Mucosa of stomach (tissue), 1 donor: ENCODE data around the gene CTTNBP2.
"Not testable (repeated sequence)": the region's sequence is repeated elsewhere in the genome, so short reads cannot be mapped to it uniquely, and the experiment has no call there.

Experiments used
- H3K27me3 ChIP-seq: one replicate; pipeline ENCODE4 v1.7.0; 2013; ENCODE audit warnings: mild to moderate bottlenecking, low read length; ENCODE audit not compliant: control insufficient read depth, insufficient read depth
- H3K36me3 ChIP-seq: one replicate; pipeline ENCODE4 v1.7.0; 2013; ENCODE audit warnings: low read length; ENCODE audit not compliant: control insufficient read depth, insufficient read depth
- H3K4me1 ChIP-seq: one replicate; pipeline ENCODE4 v1.7.0; 2013; ENCODE audit warnings: mild to moderate bottlenecking, low read length; ENCODE audit not compliant: control insufficient read depth, insufficient read depth
- H3K4me3 ChIP-seq: one replicate; pipeline ENCODE4 v1.7.0; 2013; ENCODE audit warnings: low read length
- H3K9ac ChIP-seq: one replicate; pipeline ENCODE4 v1.7.0; 2013; ENCODE audit warnings: mild to moderate bottlenecking, low read length, moderate library complexity
- H3K9me3 ChIP-seq: one replicate; pipeline ENCODE4 v1.7.0; 2013; ENCODE audit warnings: mild to moderate bottlenecking, low read length, moderate library complexity; ENCODE audit not compliant: control insufficient read depth
- donor health status: Pancreatic carcinoma.

The CTTNBP2 gene

DNA sequence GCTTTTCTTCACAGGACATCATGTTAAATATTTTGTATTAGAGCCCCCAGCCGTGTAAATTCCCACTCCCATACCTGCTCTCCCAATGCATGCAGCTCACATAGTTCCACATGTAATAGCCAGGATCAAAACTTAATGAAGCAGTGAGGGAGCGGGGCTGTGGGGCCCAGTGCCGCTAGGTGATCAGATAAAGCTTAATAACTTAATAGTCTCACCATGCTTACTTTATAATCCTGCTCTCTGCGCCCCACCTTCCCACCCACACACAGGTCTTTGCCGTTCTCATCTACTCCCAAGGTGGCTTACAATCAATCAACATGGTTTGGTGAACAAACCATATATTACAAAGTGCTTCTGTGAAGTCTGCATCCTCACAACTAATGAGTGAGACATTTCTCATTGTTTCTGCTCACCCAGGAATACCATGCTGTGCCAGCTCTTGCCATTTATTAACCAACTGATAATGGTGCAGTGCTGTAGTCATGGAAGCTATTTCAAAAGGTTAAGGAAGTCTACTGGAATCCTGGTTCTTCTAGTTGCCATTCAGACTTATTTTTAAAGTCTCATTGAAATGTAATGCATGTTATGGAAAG is 156.4 kb downstream of the CTTNBP2 start:
- Histone ChIP-seq H3K27me3 (no peaks in the 10 kb centered on the region), H3K36me3 (no peaks in the 10 kb centered on the region), H3K9ac (no peak overlapping the region), H3K9me3 (no peaks in the 10 kb centered on the region), H3K4me1 (peaks cover 19% of the 10 kb centered on the region), H3K4me3 (no peak overlapping the region)

GRCh38 chr7:117715784-117716445 is 157.3 kb downstream of the CTTNBP2 start:
- H3K9me3 ChIP-seq, result no peaks in the 10 kb centered on the region
- H3K27me3 ChIP-seq, result no peaks in the 10 kb centered on the region
- H3K36me3 ChIP-seq, result no peaks in the 10 kb centered on the region
- H3K9ac ChIP-seq, result no peak overlapping the region
- peaks cover 19% of the 10 kb centered on the region for H3K4me1 ChIP-seq
- H3K4me3 ChIP-seq, result no peak overlapping the region

- H3K4me3 ChIP-seq, result no peak overlapping the region
- H3K9me3 ChIP-seq, result no peaks in the 10 kb centered on the region
- H3K36me3 ChIP-seq, result no peaks in the 10 kb centered on the region
- no peak overlapping the region for H3K9ac ChIP-seq
- H3K4me1 ChIP-seq, result peaks cover 6% of the 10 kb centered on the region
- H3K27me3 ChIP-seq, result no peaks in the 10 kb centered on the region
These were observed 161.7 kb downstream of the CTTNBP2 start for GRCh38 chr7:117711556-117711955.

DNA sequence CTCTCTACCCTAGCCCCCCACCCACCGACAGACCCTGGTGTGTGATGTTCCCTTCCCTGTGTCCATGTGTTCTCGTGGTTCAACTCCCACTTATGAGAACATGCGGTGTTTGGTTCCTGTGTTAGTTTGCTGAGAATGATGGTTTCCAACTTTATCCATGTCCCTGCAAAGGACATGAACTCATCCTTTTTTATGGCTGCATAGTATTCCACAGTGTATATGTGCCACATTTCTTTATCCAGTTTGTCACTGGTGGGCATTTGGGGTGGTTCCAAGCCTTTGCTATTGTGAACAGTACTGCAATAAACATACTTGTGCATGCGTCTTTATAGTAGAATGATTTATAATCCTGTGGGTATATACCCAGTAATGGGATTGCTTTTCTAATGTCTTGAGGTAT is 165.1 kb downstream of the CTTNBP2 start:
- H3K9ac ChIP-seq, H3K36me3 ChIP-seq, H3K27me3 ChIP-seq, H3K4me1 ChIP-seq, H3K9me3 ChIP-seq, H3K4me3 ChIP-seq: not testable (repeated sequence)

DNA sequence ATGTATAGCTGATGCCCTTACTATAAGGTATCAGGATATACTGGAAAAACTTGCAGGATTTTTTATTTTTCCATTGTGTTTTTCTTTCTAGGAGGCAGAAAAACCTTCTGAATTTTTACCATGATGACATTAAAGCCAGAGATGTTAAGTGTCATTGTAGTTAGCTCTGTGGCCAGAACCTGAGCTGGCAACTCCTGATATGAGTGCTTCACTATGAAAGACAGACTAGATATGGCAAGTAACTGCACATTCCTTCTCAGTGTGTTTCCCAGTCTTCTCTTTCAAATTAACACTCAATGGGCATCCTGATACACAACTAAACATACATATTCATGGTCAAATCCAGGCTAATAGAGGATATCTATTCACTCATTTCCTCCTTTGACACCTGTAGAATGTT is 166.2 kb downstream of the CTTNBP2 start:
- Histone ChIP-seq H3K36me3 (no peaks in the 10 kb centered on the region), H3K9me3 (no peaks in the 10 kb centered on the region), H3K27me3 (no peaks in the 10 kb centered on the region), H3K4me3 (no peak overlapping the region), H3K4me1 (peaks cover 4% of the 10 kb centered on the region), H3K9ac (no peak overlapping the region)

GRCh38 chr7:117706210-117706609 is 167.0 kb downstream of the CTTNBP2 start:
- H3K27me3 ChIP-seq, result no peaks in the 10 kb centered on the region
- no peaks in the 10 kb centered on the region for H3K36me3 ChIP-seq
- no peak overlapping the region for H3K4me3 ChIP-seq
- H3K9me3 ChIP-seq, result no peaks in the 10 kb centered on the region
- peaks cover 4% of the 10 kb centered on the region for H3K4me1 ChIP-seq
- no peak overlapping the region for H3K9ac ChIP-seq

DNA sequence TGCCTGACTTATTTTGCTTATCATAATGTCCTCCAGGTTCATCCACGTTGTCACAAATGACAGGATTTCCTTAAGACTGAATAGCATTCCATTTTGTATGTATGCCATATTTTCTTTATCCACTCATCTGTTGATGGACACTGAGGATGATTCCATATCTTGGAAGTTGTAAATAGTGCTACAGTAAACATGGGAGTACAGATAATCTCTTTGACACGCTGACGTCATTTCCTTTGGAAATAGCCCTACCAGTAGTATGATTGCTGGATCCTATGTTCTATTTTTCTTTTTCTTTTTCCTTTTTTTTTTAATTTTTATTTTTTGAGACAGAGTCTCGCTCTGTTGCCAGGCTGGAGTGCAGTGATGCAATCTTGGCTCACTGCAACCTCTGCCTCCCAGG is 167.6 kb downstream of the CTTNBP2 start:
- Histone ChIP-seq H3K27me3 (no peaks in the 10 kb centered on the region), H3K9ac (no peak overlapping the region), H3K36me3 (no peaks in the 10 kb centered on the region), H3K4me3 (no peak overlapping the region), H3K9me3 (no peaks in the 10 kb centered on the region), H3K4me1 (peaks cover 4% of the 10 kb centered on the region)

DNA sequence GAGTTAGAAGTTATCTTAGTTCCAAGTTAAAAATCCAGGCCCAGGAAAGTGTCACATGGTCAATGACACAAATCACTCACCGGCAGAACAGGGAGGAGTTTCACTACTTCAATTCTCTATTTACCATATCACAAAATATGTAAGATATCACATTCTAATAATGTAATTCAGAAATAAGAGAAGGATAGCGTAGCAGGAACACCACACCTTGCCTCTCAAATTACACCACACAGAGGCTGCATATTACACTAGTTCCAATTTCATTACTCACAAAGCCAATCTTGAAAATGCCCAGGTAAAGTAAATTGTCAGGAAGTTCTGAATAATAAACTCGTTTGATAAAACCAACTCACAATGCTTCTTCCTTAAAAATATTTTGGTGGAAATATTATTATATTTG is 169.2 kb downstream of the CTTNBP2 start:
- Histone ChIP-seq H3K36me3 (no peaks in the 10 kb centered on the region), H3K9ac (no peak overlapping the region), H3K4me3 (no peak overlapping the region), H3K27me3 (no peaks in the 10 kb centered on the region), H3K9me3 (no peaks in the 10 kb centered on the region), H3K4me1 (peaks cover 4% of the 10 kb centered on the region)

- Histone ChIP-seq H3K9ac (no peak overlapping the region), H3K36me3 (no peaks in the 10 kb centered on the region), H3K27me3 (no peaks in the 10 kb centered on the region), H3K4me1 (no peaks in the 10 kb centered on the region), H3K9me3 (no peaks in the 10 kb centered on the region), H3K4me3 (no peak overlapping the region)
These were observed 175.2 kb downstream of the CTTNBP2 start for GRCh38 chr7:117698018-117698417.

DNA sequence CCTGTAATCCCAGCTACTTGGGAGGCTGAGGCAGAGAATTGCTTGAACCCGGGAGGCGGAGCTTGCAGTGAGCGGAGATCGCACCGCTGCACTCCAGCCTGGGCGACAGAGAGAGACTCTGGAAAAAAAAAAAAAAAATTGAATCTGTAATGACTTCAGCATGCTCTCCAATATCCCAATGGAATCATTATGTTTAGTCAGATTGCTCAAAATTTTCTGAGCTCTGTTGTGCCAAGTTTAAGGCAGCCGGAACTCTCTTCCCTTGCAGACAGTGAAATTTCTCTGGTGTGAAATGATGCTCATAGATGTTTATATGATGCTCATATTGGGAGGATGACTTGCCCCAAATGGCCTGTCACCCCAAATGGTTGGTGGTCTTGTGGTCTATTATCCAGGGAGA is 180.9 kb downstream of the CTTNBP2 start:
- H3K4me3 ChIP-seq, result no peak overlapping the region

DNA sequence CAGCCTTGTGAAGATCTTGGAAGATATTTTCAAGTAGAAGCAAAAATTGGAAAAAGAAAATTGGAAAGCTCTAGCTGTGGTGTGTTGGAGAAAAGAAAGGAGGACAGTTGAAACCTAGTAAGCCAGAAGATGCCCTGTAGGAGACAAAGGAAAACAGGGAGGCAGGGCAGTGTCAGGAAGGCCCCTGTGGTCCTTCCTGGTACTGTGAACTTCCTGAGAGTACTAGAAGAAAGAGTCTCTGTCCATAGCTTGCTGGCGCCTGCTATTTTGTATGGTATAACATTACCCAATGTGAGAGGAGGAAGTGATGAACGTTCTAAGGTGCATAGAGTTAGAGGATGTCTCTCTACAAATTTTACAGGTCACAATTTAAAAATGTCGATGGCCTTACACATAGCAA is 183.1 kb downstream of the CTTNBP2 start:
- Histone ChIP-seq H3K4me3 (no peak overlapping the region), H3K27me3 (no peaks in the 10 kb centered on the region), H3K9ac (no peak overlapping the region), H3K36me3 (no peaks in the 10 kb centered on the region), H3K4me1 (peaks cover 12% of the 10 kb centered on the region), H3K9me3 (no peaks in the 10 kb centered on the region)

More for the DNA sequence above, 180.9 kb downstream of the CTTNBP2 start:
- Histone ChIP-seq H3K9me3 (no peaks in the 10 kb centered on the region), H3K9ac (no peak overlapping the region), H3K27me3 (no peaks in the 10 kb centered on the region), H3K4me1 (peaks cover 12% of the 10 kb centered on the region), H3K36me3 (no peaks in the 10 kb centered on the region)

GRCh38 chr7:117689406-117689805 is 183.8 kb downstream of the CTTNBP2 start:
- Histone ChIP-seq H3K9me3 (no peaks in the 10 kb centered on the region), H3K36me3 (no peaks in the 10 kb centered on the region), H3K4me3 (no peak overlapping the region), H3K9ac (no peak overlapping the region), H3K4me1 (peaks cover 12% of the 10 kb centered on the region), H3K27me3 (no peaks in the 10 kb centered on the region)

GRCh38 chr7:117688126-117688525 is 185.1 kb downstream of the CTTNBP2 start:
- Histone ChIP-seq H3K36me3 (no peaks in the 10 kb centered on the region), H3K27me3 (no peaks in the 10 kb centered on the region), H3K9me3 (no peaks in the 10 kb centered on the region), H3K9ac (no peak overlapping the region), H3K4me1 (peaks cover 12% of the 10 kb centered on the region), H3K4me3 (no peak overlapping the region)
